ENCODE measurements around the gene SUN2.

Gene SUN2

GRCh38 chr22:38755155-38755910, 465 bp downstream of the SUN2 start (continued):
- TF ChIP-seq ZNF362 (tag by site-specific recombination; IDR thresholded peaks at IDR 0.05) (no peak), ZBTB6 (tag by site-specific recombination; IDR thresholded peaks at IDR 0.05) (no peak), ZNF792 (tag by site-specific recombination; IDR thresholded peaks at IDR 0.05) (no peak), ZNF433 (tag by site-specific recombination; IDR thresholded peaks at IDR 0.05; ENCODE audit: low read depth) (no peak), ZFP3 (tag by site-specific recombination; IDR thresholded peaks at IDR 0.05; ENCODE audit: low read depth) (no peak), ZNF707 (tag by site-specific recombination; IDR thresholded peaks at IDR 0.05) (no peak), ZNF768 (tag by site-specific recombination; IDR thresholded peaks at IDR 0.05) (no peak), WT1 (tag by site-specific recombination; IDR thresholded peaks at IDR 0.05) (no peak), ZNF24 (tag by site-specific recombination; IDR thresholded peaks at IDR 0.05) (no peak), IKZF3 (tag by site-specific recombination; IDR thresholded peaks at IDR 0.05) (peak; percentile 50; the same call in 1 of the 2 replicates), ZNF830 (tag by site-specific recombination; IDR thresholded peaks at IDR 0.05; ENCODE audit: low read depth) (no peak), KLF16 (tag by site-specific recombination; IDR thresholded peaks at IDR 0.05) (no peak), ZFP37 (tag by site-specific recombination; IDR thresholded peaks at IDR 0.05) (no peak), ZNF184 (tag by site-specific recombination; IDR thresholded peaks at IDR 0.05) (no peak), ZBTB1 (tag by site-specific recombination; IDR thresholded peaks at IDR 0.05) (no peak), ZFP69B (tag by site-specific recombination; IDR thresholded peaks at IDR 0.05) (no peak), ZBTB26 (tag by site-specific recombination; optimal IDR thresholded peaks at IDR 0.05) (no peak), BCL11B (tag by site-specific recombination; IDR thresholded peaks at IDR 0.05; ENCODE audit: low read depth) (no peak), ZNF670 (tag by site-specific recombination; IDR thresholded peaks at IDR 0.05; ENCODE audit: low read depth) (no peak), ZNF501 (tag by site-specific recombination; IDR thresholded peaks at IDR 0.05) (no peak), ZNF704 (tag by site-specific recombination; IDR thresholded peaks at IDR 0.05) (no peak), SCRT1 (tag by site-specific recombination; IDR thresholded peaks at IDR 0.05; ENCODE audit: borderline replicate concordance) (no peak), PRDM2 (tag by site-specific recombination; IDR thresholded peaks at IDR 0.05; ENCODE audit: borderline replicate concordance) (no peak), KLF1 (tag by site-specific recombination; IDR thresholded peaks at IDR 0.05) (peak; percentile 48; the same call in 1 of the 2 replicates), ZNF639 (tag by site-specific recombination; IDR thresholded peaks at IDR 0.05) (no peak), HOXC10 (CRISPR knock-in tag; IDR thresholded peaks at IDR 0.05) (no peak), ELK4 (IDR thresholded peaks at IDR 0.05; ENCODE audit: borderline replicate concordance, low read depth, low read length) (no peak)

Data from HEK293 (cell line).